SH-SY5Y (cell line): ENCODE measurements around the gene FGFRL1.

Source experiments
- GATA2 ChIP-seq: IDR thresholded peaks from 2 replicates; pipeline ENCODE4 v1.6.1; 2011; ENCODE audit warnings: mild to moderate bottlenecking, low read depth, low read length
- GATA3 ChIP-seq: IDR thresholded peaks from 2 replicates; pipeline ENCODE4 v1.6.1; 2011; ENCODE audit warnings: low read depth, mild to moderate bottlenecking, low read length, moderate library complexity

GRCh38 chr4:1075225-1075624 lies 63.8 kb downstream of the FGFRL1 start:
- TF ChIP-seq GATA3 (no peak), GATA2 (no peak)
